Cerebellar cortex (tissue), 1 donor: ENCODE results near the gene F2RL3.

Source experiments
- DNase-seq: peaks from one replicate; pipeline ENCODE4 v3.0.0-alpha.2; 2015; ENCODE audit warnings: low spot score

F2RL3 gene

GRCh38 chr19:16895467-16896145, 6.8 kb downstream of the F2RL3 start:
- no peak for DNase-seq

- DNase-seq, result no peak
These were observed 7.6 kb downstream of the F2RL3 start for GRCh38 chr19:16896146-16897028.

- DNase-seq, result peak; percentile 54
These were observed 8.4 kb downstream of the F2RL3 start for GRCh38 chr19:16897029-16897855.

- DNase-seq, result no peak
These were observed 9.0 kb downstream of the F2RL3 start for GRCh38 chr19:16897856-16898161.

- no peak for DNase-seq
These were observed 9.7 kb downstream of the F2RL3 start for GRCh38 chr19:16898361-16899015.

GRCh38 chr19:16899566-16900075, 10.8 kb downstream of the F2RL3 start:
- peak; percentile 32 for DNase-seq

GRCh38 chr19:16901491-16902175, 12.8 kb downstream of the F2RL3 start:
- no peak for DNase-seq

- no peak for DNase-seq
These were observed 13.7 kb downstream of the F2RL3 start for GRCh38 chr19:16902545-16902944.

GRCh38 chr19:16903347-16903746, 14.5 kb downstream of the F2RL3 start:
- DNase-seq, result no peak

GRCh38 chr19:16904599-16904998, 15.8 kb downstream of the F2RL3 start:
- no peak for DNase-seq

GRCh38 chr19:16908759-16909158, 20.0 kb downstream of the F2RL3 start:
- DNase-seq, result no peak

GRCh38 chr19:16911046-16911445, 22.2 kb downstream of the F2RL3 start:
- DNase-seq, result no peak

- no peak for DNase-seq
These were observed 24.0 kb downstream of the F2RL3 start for GRCh38 chr19:16912780-16913179.

GRCh38 chr19:16914421-16914820, 25.6 kb downstream of the F2RL3 start:
- no peak for DNase-seq

GRCh38 chr19:16915135-16915534, 26.3 kb downstream of the F2RL3 start:
- DNase-seq, result no peak

- no peak for DNase-seq
These were observed 26.9 kb downstream of the F2RL3 start for GRCh38 chr19:16915734-16916133.

GRCh38 chr19:16917401-16917800, 28.6 kb downstream of the F2RL3 start:
- no peak for DNase-seq

GRCh38 chr19:16919496-16919895, 30.7 kb downstream of the F2RL3 start:
- no peak for DNase-seq

GRCh38 chr19:16920816-16921529, 32.2 kb downstream of the F2RL3 start:
- DNase-seq, result no peak

GRCh38 chr19:16921766-16922591, 33.2 kb downstream of the F2RL3 start:
- no peak for DNase-seq
